Mucosa of stomach (tissue), 1 donor: ENCODE data around the gene SPRYD3.

Source experiments
- H3K27me3 ChIP-seq: one replicate; pipeline ENCODE4 v1.7.0; 2013; ENCODE audit warnings: mild to moderate bottlenecking, low read length; ENCODE audit not compliant: control insufficient read depth, insufficient read depth
- H3K36me3 ChIP-seq: one replicate; pipeline ENCODE4 v1.7.0; 2013; ENCODE audit warnings: low read length; ENCODE audit not compliant: control insufficient read depth, insufficient read depth
- H3K4me1 ChIP-seq: one replicate; pipeline ENCODE4 v1.7.0; 2013; ENCODE audit warnings: mild to moderate bottlenecking, low read length; ENCODE audit not compliant: control insufficient read depth, insufficient read depth
- H3K4me3 ChIP-seq: one replicate; pipeline ENCODE4 v1.7.0; 2013; ENCODE audit warnings: low read length
- H3K9ac ChIP-seq: one replicate; pipeline ENCODE4 v1.7.0; 2013; ENCODE audit warnings: mild to moderate bottlenecking, low read length, moderate library complexity
- H3K9me3 ChIP-seq: one replicate; pipeline ENCODE4 v1.7.0; 2013; ENCODE audit warnings: mild to moderate bottlenecking, low read length, moderate library complexity; ENCODE audit not compliant: control insufficient read depth
- donor health status: Pancreatic carcinoma.

Gene SPRYD3

DNA sequence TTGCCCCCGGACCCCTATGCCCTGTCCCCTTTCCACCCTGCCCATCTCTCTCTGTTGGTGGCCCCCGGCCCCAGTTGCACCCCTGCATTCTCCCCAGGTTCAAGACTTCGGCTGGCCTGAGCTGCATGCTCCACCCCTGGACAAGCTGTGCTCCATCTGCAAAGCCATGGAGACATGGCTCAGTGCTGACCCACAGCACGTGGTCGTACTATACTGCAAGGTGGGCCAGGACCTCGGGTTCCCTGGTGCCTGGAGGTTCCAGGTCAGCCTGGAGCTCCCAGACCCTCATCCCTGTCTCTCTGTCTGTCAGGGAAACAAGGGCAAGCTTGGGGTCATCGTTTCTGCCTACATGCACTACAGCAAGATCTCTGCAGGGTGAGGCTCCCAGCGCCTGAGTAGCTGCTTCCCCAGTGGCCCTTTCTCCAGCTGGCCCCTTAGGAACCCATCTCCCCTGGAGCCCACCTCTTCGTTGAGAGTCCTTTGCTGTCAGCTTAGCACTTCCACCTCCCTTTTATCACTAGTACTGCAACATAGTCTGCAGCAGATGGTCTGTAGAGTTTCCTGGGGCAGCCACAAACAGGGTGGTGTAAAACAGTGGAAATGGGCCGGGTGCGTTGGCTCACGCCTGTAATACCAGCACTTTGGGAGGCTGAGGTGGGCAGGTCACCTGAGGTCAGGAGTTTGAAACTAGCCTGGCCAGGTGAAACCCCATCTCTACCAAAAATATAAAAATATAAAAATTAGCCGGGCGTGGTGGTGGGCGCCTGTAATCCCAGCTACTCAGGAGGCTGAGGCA, 23.5 kb downstream of the SPRYD3 start:
- Histone ChIP-seq H3K27me3 (peaks cover 7% of the 10 kb centered on the region), H3K4me1 (peaks cover 37% of the 10 kb centered on the region), H3K4me3 (no peak overlapping the region), H3K36me3 (no peaks in the 10 kb centered on the region), H3K9me3 (no peaks in the 10 kb centered on the region), H3K9ac (no peak overlapping the region)

DNA sequence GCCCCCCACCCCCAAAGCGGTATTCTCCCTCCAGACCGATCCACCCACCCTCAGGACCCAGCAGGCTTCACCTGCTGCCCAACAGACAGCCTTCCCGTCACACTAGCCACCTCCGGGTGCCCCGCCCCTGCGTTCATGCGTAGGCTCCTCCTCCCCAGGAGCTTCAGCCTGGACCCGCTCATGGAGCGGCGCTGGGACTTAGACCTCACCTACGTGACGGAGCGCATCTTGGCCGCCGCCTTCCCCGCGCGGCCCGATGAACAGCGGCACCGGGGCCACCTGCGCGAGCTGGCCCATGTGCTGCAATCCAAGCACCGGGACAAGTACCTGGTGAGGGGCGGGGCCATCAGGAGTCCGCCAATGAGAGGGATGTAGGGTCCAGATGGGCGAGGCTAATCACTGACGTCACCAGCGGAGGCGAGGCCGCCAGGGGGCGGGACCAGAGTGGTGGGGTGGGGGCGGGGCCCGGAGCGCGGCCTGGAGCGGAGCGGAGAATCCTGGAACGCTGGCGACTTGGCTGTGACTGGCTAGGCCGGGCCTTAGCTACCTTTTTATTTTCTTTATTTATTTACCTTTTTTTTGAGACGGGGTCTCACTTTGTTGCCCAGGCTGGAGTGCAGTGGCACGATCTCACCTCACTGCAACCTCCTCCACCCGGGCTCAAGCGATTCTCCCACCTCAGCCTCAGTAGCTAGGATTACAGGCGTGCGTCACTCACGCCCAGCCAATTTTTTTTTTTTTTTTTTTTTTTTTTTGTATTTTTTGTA, 24.9 kb downstream of the SPRYD3 start:
- H3K27me3 ChIP-seq = no peaks in the 10 kb centered on the region
- no peaks in the 10 kb centered on the region for H3K36me3 ChIP-seq
- peak overlapping the region; percentile 85 for H3K4me3 ChIP-seq
- H3K4me1 ChIP-seq = peaks cover 46% of the 10 kb centered on the region
- H3K9ac ChIP-seq = peak overlapping the region; percentile 61
- no peaks in the 10 kb centered on the region for H3K9me3 ChIP-seq

DNA sequence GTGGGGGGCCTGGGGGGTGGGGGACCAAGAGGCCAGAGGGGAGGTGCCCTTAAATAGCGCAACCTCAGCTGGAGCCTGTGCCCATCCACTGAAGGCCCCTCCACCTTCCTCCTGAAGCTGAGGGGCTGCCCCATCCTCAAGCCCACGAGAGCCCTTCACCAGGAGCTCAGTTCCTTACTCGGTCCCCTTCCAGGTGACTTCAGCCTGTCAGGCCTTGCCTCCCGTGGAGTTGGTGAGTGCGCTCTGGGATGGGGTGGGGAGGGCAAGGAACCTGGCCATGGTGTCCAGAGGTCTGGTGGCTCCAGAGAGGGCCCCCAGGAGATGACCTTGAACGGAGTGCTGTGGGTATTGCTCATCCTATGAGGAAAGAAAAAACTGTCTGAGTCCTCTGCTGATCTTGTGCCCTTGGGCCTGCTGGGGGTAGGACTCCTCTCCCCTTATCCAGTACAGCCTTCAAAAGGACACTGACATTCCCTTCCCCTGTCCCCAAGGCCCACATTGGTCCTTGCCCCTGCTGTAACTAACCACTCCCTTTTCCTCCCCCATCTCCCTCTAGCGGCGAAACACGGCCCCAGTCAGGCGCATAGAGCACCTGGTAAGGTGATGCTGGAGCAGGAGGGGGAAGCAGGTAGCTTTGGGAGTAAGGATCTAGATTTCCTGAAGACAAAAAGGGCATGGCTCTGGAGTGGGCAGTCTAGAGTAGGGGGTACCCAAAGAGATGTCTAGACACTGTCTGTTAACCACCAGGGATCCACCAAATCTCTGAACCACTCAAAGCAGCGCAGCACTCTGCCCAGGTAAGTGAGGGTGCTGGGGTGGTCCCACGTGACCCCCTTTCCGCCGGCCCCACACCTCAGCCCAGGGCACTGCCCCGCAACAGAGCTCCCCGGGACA, 25.7 kb downstream of the SPRYD3 start:
- H3K9me3 ChIP-seq = no peaks in the 10 kb centered on the region
- no peaks in the 10 kb centered on the region for H3K36me3 ChIP-seq
- H3K4me1 ChIP-seq = peaks cover 54% of the 10 kb centered on the region
- H3K4me3 ChIP-seq = peak overlapping the region; percentile 85
- peak overlapping the region; percentile 61 for H3K9ac ChIP-seq
- no peaks in the 10 kb centered on the region for H3K27me3 ChIP-seq

DNA sequence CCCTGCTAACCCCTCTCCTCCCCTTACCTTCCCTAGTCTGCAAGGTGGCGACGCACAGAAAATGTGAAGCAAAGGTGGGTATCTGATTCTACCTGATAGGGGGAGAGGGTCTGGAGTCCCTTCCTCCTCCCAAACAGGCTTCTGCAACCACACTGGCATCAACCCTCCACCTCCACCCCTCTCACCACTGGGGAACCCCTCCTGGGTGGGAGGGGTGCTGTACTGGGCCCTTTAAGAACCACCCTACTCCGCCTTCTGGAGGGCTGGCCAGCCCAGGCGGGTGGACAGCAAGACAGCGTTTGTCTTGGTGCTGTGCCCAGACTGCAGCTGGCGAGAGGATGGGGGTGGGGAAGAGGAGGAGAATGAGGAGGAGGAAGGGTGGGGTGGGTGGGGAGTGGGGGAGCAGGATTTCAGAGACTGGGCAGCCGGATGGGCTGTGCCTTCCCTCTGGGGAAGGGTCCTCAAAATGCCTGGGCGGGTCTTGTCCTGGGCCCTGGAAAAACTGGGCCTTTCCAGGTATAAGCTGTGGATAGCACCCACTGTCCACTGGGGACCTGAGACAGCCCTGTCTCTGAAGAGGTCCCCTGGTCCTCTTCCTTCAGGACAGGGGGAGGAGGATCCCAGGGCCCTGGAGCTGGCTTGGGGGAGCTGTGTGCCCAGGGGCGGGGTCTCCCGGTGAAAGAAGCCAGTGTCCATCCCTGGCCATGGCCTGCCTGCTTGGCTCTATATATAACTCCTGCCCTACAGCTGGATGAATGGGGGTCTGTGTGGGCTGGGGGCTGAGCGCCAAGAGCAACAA, 26.6 kb downstream of the SPRYD3 start:
- Histone ChIP-seq H3K4me3 (peak overlapping the region; percentile 6), H3K9me3 (no peaks in the 10 kb centered on the region), H3K36me3 (no peaks in the 10 kb centered on the region), H3K27me3 (no peaks in the 10 kb centered on the region), H3K9ac (peak overlapping the region; percentile 70), H3K4me1 (peaks cover 63% of the 10 kb centered on the region)

DNA sequence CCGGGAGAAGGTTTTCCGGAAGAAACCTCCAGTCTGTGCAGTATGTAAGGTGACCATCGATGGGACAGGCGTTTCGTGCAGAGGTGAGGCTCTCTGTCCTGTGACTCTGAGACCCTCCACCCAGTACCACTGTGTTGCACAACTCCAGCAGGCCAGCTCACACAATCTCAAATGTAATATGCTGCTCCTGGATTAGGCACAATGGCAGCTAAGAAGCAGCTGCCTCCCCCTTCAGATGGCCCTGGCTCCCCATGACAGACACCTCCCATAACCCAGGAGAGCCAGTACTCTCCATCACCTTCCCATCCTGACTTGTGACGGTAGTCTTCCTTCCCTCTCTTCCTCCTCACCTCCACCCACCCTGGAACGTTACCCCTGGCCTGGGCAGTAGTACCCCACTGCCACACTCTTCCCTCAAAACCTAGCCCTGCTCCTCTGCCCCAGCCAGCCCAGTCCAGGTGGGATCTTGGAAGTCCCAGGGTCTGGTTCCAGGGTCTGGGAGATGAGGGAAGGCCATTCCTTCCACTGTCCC, 27.2 kb downstream of the SPRYD3 start:
- H3K36me3 ChIP-seq = no peaks in the 10 kb centered on the region
- H3K4me1 ChIP-seq = peaks cover 64% of the 10 kb centered on the region
- H3K9me3 ChIP-seq = no peaks in the 10 kb centered on the region
- H3K9ac ChIP-seq = peak overlapping the region; percentile 70
- H3K4me3 ChIP-seq = peak overlapping the region; percentile 6
- no peaks in the 10 kb centered on the region for H3K27me3 ChIP-seq

DNA sequence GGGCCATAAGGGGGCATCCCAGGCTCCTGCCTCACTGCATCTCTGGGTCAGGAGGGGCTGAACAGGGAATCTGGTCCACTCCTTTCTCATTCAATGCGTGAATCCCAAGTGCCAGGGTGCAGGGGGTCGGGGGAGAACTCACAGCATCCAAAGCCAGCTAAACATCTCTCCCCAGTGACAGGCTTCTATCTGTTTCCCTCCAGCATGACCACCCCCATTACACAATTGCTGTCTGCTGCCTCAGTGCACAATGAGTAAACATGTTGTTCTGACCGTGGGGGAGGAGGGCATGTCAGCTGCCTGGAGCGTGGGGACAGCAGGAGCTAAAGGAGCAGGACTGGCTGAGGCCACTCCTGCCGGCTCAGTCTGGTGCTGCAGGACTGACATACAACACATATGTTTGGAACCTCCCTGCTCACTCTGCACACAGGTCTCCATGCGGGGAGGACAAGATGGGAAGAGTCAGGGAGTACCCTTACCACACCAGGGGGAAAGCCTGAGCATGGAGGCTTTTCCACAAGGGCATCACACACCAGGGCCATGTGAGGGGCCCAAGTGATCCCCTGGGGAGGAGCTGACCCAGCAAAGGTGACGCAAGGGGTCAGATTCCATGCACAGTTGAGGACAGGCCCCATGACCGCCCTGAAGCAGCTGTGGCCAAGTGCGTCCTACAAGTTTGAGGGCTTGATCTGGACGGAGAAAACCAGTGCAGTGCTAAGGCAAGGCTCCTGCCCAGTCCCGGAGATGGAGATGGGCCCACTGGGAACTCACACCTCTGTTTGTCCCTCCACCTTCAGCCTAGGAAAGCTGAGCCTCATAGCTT, 27.9 kb downstream of the SPRYD3 start:
- Histone ChIP-seq H3K27me3 (no peaks in the 10 kb centered on the region), H3K9me3 (no peaks in the 10 kb centered on the region), H3K36me3 (no peaks in the 10 kb centered on the region), H3K4me3 (peak overlapping the region; percentile 17), H3K9ac (peak overlapping the region; percentile 70), H3K4me1 (peaks cover 68% of the 10 kb centered on the region)

DNA sequence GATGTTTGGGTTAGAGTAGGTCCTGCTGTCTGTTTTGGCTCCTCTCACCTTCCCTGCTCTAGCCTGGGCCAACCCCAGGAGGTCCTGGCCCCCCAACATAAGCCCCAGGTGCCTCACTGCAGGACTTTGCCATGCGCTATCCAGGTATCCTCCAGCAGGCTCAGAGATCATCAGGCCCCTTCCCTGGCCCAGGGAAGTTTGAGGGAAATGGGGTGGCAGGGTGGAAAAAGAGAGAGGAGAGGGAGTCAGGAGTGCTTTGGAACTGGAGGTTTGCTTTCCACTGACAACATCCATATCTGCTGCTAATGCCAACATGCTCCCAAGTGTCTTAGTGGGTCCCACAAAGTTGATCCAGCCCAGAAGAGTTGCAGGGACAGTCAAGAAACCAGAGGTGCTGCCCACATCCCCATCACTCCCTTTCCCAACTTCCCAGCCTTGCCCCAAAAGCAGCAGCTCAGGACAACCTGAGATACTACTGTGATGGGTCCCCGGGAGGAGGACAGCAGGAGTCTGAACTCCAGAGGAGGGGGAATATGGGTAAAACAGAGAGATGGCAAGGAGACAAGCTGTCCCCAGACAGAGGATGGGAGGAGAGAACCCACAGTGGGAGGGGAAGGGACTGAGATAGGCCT, 28.6 kb downstream of the SPRYD3 start:
- Histone ChIP-seq H3K9me3 (no peaks in the 10 kb centered on the region), H3K9ac (peak overlapping the region; percentile 70), H3K4me1 (peaks cover 75% of the 10 kb centered on the region), H3K36me3 (no peaks in the 10 kb centered on the region), H3K27me3 (no peaks in the 10 kb centered on the region), H3K4me3 (peak overlapping the region; percentile 17)

DNA sequence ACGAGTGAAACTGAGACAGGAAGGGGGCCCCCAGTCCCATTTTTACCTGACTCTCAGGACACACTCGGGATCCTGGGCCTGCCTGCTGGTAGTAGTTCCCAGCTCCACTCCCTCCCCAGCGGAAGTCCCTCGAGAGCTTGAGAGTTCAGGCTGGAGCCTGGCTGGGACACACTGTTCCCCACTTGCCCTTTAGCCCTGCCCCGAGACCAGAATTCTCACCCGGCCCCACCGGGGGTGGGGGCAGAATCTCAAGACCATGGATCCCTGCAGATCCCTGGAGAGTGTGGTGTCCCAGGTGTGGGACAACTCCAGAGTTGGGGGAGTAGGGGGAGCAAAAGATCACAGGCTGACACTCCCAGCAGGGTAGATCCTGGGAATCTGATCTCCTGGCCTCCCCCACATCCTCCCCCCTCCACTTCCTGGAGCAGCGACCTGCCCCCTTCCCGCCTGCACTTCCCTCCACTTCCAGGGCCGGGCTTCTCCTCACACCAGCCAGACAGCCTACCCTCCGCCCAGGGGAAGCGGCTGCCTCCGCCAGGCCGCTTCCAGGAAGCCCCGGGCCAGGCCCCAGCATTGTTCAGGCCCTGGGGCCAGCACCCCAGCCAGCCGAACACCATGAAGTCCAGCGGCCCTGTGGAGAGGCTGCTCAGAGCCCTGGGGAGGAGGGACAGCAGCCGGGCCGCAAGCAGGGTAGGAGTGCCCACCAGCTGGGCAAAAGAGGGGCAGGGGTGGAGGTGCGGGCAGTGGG, 29.4 kb downstream of the SPRYD3 start, which contains the start of gene TNS2:
TSS of gene TNS2 (plus strand) at position 495 of the 748 bp plus-strand sequence. CDS start at position 616, 121 bp downstream.
- H3K9me3 ChIP-seq = no peaks in the 10 kb centered on the region
- H3K4me1 ChIP-seq = peaks cover 83% of the 10 kb centered on the region
- no peaks in the 10 kb centered on the region for H3K27me3 ChIP-seq
- H3K36me3 ChIP-seq = no peaks in the 10 kb centered on the region
- H3K4me3 ChIP-seq = peak within 1 kb of the TSS; percentile 24
- H3K9ac ChIP-seq = peak within 1 kb of the TSS; percentile 70

DNA sequence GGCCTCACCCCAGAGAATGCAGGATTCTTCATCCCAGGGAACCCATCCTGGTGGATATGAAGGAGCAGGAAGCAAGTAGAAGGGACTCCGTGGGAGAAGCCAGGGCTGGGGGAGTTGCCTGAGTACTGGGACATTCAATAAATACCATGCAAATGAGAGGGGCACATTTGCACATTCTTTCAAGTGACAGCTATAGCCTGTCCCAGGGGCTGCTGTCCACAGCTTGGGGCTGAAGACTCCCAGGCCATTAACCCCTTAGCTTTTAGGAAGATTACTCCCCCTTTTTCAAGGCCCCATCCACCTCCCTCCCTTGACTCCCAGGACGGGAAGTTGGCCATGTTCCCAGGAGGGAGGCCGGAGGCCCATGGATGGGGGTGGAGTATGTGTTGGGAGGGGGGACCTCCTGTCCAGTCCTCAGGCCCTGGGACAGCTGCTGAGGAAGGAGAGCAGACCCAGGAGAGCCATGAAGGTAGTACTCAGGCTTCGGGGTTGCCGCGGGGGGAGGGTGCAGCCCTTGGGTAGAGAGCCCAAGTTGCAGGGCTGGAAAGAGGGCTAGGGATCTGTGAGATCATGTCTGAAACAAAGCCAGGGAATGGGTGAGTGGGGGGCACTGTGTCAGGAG, 30.3 kb downstream of the SPRYD3 start:
- Histone ChIP-seq H3K9ac (peak overlapping the region; percentile 70), H3K36me3 (no peaks in the 10 kb centered on the region), H3K9me3 (no peaks in the 10 kb centered on the region), H3K27me3 (no peaks in the 10 kb centered on the region), H3K4me1 (peaks cover 90% of the 10 kb centered on the region), H3K4me3 (no peak overlapping the region)
